K562 (cell line): ENCODE measurements around the gene ID1. TPM values are rescaled to one million over a fixed set of nuclear protein-coding genes. Genes with fewer than 3 reads are reported as not detected.

Source experiments
- ARID2 ChIP-seq: fragments of 450-650 bp; IDR thresholded peaks from 2 replicates; pipeline ENCODE4 v1.6.1; 2017; ENCODE audit warnings: antibody characterized with exemption, mild to moderate bottlenecking
- ERF ChIP-seq: fragments of 450-650 bp; formaldehyde crosslinking; IDR thresholded peaks from 2 replicates; pipeline ENCODE4 v1.4.0; 2020; ENCODE audit warnings: mild to moderate bottlenecking, mixed read lengths
- GABPA ChIP-seq: fragments of 200-800 bp; sonication (Bioruptor generic); conservative IDR thresholded peaks from 2 replicates; pipeline ENCODE4 v1.6.1; 2016; ENCODE audit warnings: low read depth, missing genetic modification characterization, missing compliant biosample characterization
- KDM5B ChIP-seq: fragments of 200-600 bp; sonication (generic); IDR thresholded peaks from 2 replicates; pipeline ENCODE4 v1.6.1; 2012; ENCODE audit warnings: low read depth, mild to moderate bottlenecking, moderate library complexity, low read length, control low read depth, inconsistent platforms; ENCODE audit not compliant: insufficient replicate concordance
- MIER1 ChIP-seq: fragments of 450-650 bp; IDR thresholded peaks from 2 replicates; pipeline ENCODE4 v1.6.1; 2016; ENCODE audit warnings: antibody characterized with exemption, mild to moderate bottlenecking, low read depth
- NCOA4 ChIP-seq: fragments of 450-650 bp; IDR thresholded peaks from 2 replicates; pipeline ENCODE4 v1.6.1; 2018; ENCODE audit warnings: mild to moderate bottlenecking; ENCODE audit not compliant: partially characterized antibody
- NR4A1 ChIP-seq, 2 experiments: fragments of 250-450 bp in 1 of 2; fragments of 450-650 bp in 1 of 2; sonication (Bioruptor Pico) in 1 of 2; IDR thresholded peaks; 2 replicates each; pipeline versions ENCODE4 v1.4.0 to v1.6.1; 2016 to 2020; ENCODE audit warnings: mild to moderate bottlenecking in 2 of 2, missing compliant biosample characterization in 1 of 2, missing genetic modification characterization in 1 of 2, moderate library complexity in 1 of 2
- SRSF9 ChIP-seq: fragments of 200-400 bp; formaldehyde crosslinking; IDR thresholded peaks from 2 replicates; pipeline ENCODE4 v1.6.1; 2017; ENCODE audit warnings: low read depth, low read length, borderline replicate concordance
- YBX1 ChIP-seq: fragments of 450-650 bp; IDR thresholded peaks from 2 replicates; pipeline ENCODE4 v1.7.1; 2016; ENCODE audit warnings: mild to moderate bottlenecking
- ZEB2 ChIP-seq: fragments of 450-650 bp; IDR thresholded peaks from 2 replicates; pipeline ENCODE4 v1.6.1; 2016
- ZFPM2 ChIP-seq: fragments of 250-450 bp; sonication (Bioruptor Pico); IDR thresholded peaks from 2 replicates; pipeline ENCODE4 v1.5.1; 2022; ENCODE audit warnings: mild to moderate bottlenecking
- ZNF140 ChIP-seq: fragments of 250-450 bp; sonication (Bioruptor Pico); IDR thresholded peaks from 2 replicates; pipeline ENCODE4 v1.8.0; 2021; ENCODE audit warnings: moderate library complexity, mild to moderate bottlenecking, inconsistent platforms
- ZNF232 ChIP-seq: sonication (generic); formaldehyde crosslinking; IDR thresholded peaks from 2 replicates; pipeline ENCODE4 v1.8.0; 2022; ENCODE audit warnings: mild to moderate bottlenecking, missing genetic modification reagents
- ZNF785 ChIP-seq: fragments of 250-450 bp; sonication (Bioruptor Pico); IDR thresholded peaks from 2 replicates; pipeline ENCODE4 v1.4.0; 2020; ENCODE audit warnings: mild to moderate bottlenecking
- polyA plus RNA-seq, 8 experiments: library from polyadenylated mRNA; depleted of rRNA in 4 of 8; stranded (reverse) in 5 of 8; unstranded in 3 of 8; fragments of >200 nt; fragmentation: Nextera tagmentation in 2 of 8; fragmentation: Illumina TruSeq in 1 of 8; extraction: Ambion mirVana in 2 of 8; extraction: Trizol in 1 of 8; gene quantifications; 2 replicates each; pipeline versions ENCODE4 v1.2.1 to v1.2.3, GENCODE V29; 2011 to 2014; ENCODE audit warnings: inconsistent platforms in 1 of 8, missing spikeins in 1 of 8
- total RNA-seq, 7 experiments: library from RNA; depleted of rRNA in 6 of 7; stranded (reverse); fragments of >200 nt in 6 of 7; fragmentation: Illumina TruSeq in 2 of 7; extraction: Trizol in 2 of 7; gene quantifications; 2 replicates each; pipeline versions ENCODE4 v1.2.1 to v1.2.3, GENCODE V29; 2011 to 2021; ENCODE audit warnings: low replicate concordance in 1 of 7
- TF ChIP-seq, protein P1 (sequence below): fragments of 450-650 bp; formaldehyde crosslinking; IDR thresholded peaks from 2 replicates; pipeline ENCODE4 v1.4.0; 2020; ENCODE audit warnings: mild to moderate bottlenecking, moderate library complexity
- TF ChIP-seq, protein P2 (sequence below), 2 experiments: fragments of 450-650 bp; IDR thresholded peaks; 2 replicates each; pipeline ENCODE4 v1.6.1; 2016
- TF ChIP-seq, protein P3 (sequence below): fragments of 450-650 bp; conservative IDR thresholded peaks from 2 replicates; pipeline ENCODE4 v1.6.1; 2016; ENCODE audit warnings: missing genetic modification characterization, low read depth, mild to moderate bottlenecking, missing compliant biosample characterization, moderate library complexity
- TF ChIP-seq, protein P4 (sequence below): fragments of 250-450 bp; sonication (Bioruptor Pico); IDR thresholded peaks from 2 replicates; pipeline ENCODE4 v1.8.0; 2021; ENCODE audit warnings: mild to moderate bottlenecking, moderate library complexity
- TF ChIP-seq, protein P5 (sequence below): sonication (generic); formaldehyde crosslinking; IDR thresholded peaks from 2 replicates; pipeline ENCODE4 v1.8.0; 2022; ENCODE audit warnings: missing genetic modification reagents, mild to moderate bottlenecking, moderate library complexity, borderline replicate concordance

Gene ID1
- total and polyA plus RNA-seq, 9 of the 15 experiments (the other 6 are each of a cell fraction or from before 2014, with no cell fraction given): 1.4 to 358 (median 65.0) TPM

DNA sequence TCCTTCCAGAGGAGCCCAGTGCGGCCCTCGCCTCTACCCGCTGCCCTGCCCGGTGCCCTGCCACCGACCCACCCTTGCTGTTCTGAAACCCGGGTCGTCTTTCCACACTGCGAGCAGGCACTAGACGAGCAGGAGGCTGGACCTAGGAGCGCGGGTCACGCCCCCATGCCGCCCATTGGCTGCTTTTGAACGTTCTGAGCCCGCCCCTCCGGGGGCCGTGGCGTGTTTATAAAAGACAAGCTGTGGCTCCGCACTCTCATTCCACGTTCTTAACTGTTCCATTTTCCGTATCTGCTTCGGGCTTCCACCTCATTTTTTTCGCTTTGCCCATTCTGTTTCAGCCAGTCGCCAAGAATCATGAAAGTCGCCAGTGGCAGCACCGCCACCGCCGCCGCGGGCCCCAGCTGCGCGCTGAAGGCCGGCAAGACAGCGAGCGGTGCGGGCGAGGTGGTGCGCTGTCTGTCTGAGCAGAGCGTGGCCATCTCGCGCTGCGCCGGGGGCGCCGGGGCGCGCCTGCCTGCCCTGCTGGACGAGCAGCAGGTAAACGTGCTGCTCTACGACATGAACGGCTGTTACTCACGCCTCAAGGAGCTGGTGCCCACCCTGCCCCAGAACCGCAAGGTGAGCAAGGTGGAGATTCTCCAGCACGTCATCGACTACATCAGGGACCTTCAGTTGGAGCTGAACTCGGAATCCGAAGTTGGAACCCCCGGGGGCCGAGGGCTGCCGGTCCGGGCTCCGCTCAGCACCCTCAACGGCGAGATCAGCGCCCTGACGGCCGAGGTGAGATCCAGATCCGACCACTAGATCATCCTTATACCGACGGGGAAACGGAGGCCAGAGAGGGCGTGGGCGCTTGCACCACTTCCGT lies at the start of gene ID1 (continued):
- TF ChIP-seq, protein P1, sequence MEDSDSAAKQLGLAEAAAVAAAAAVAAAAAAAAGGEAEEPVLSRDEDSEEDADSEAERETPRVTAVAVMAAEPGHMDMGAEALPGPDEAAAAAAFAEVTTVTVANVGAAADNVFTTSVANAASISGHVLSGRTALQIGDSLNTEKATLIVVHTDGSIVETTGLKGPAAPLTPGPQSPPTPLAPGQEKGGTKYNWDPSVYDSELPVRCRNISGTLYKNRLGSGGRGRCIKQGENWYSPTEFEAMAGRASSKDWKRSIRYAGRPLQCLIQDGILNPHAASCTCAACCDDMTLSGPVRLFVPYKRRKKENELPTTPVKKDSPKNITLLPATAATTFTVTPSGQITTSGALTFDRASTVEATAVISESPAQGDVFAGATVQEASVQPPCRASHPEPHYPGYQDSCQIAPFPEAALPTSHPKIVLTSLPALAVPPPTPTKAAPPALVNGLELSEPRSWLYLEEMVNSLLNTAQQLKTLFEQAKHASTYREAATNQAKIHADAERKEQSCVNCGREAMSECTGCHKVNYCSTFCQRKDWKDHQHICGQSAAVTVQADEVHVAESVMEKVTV (CRISPR knock-in tag): no peak; the same call in 1 of the 2 replicates
- no peak for TF ChIP-seq YBX1
- TF ChIP-seq SRSF9: no peak
- TF ChIP-seq, protein P2, sequence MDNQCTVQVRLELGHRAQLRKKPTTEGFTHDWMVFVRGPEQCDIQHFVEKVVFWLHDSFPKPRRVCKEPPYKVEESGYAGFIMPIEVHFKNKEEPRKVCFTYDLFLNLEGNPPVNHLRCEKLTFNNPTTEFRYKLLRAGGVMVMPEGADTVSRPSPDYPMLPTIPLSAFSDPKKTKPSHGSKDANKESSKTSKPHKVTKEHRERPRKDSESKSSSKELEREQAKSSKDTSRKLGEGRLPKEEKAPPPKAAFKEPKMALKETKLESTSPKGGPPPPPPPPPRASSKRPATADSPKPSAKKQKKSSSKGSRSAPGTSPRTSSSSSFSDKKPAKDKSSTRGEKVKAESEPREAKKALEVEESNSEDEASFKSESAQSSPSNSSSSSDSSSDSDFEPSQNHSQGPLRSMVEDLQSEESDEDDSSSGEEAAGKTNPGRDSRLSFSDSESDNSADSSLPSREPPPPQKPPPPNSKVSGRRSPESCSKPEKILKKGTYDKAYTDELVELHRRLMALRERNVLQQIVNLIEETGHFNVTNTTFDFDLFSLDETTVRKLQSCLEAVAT (IDR thresholded peaks at IDR 0.05): peak; percentile 93 to 95; a peak in 3 of 4 replicates
- peak; percentile 46; the same call in 1 of the 2 replicates for TF ChIP-seq ZEB2
- TF ChIP-seq ZFPM2 (CRISPR knock-in tag): no peak
- no peak for TF ChIP-seq NCOA4
- TF ChIP-seq, protein P3, sequence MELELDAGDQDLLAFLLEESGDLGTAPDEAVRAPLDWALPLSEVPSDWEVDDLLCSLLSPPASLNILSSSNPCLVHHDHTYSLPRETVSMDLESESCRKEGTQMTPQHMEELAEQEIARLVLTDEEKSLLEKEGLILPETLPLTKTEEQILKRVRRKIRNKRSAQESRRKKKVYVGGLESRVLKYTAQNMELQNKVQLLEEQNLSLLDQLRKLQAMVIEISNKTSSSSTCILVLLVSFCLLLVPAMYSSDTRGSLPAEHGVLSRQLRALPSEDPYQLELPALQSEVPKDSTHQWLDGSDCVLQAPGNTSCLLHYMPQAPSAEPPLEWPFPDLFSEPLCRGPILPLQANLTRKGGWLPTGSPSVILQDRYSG (tag): no peak
- TF ChIP-seq ZNF232 (CRISPR knock-in tag): no peak
- TF ChIP-seq ARID2: no peak
- TF ChIP-seq ERF (CRISPR knock-in tag): no peak
- TF ChIP-seq ZNF140 (CRISPR knock-in tag): no peak
- TF ChIP-seq NR4A1 (CRISPR knock-in tag; IDR thresholded peaks at IDR 0.05): no peak; the same call in 1 of the 2 replicates
- TF ChIP-seq NR4A1 (tag; IDR thresholded peaks at IDR 0.05): peak; percentile 45; the same call in 1 of the 2 replicates
- peak; percentile 100 for TF ChIP-seq KDM5B
- TF ChIP-seq MIER1: no peak
- TF ChIP-seq, protein P4, sequence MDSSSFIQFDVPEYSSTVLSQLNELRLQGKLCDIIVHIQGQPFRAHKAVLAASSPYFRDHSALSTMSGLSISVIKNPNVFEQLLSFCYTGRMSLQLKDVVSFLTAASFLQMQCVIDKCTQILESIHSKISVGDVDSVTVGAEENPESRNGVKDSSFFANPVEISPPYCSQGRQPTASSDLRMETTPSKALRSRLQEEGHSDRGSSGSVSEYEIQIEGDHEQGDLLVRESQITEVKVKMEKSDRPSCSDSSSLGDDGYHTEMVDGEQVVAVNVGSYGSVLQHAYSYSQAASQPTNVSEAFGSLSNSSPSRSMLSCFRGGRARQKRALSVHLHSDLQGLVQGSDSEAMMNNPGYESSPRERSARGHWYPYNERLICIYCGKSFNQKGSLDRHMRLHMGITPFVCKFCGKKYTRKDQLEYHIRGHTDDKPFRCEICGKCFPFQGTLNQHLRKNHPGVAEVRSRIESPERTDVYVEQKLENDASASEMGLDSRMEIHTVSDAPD (CRISPR knock-in tag): no peak
- TF ChIP-seq ZNF785 (CRISPR knock-in tag): no peak
- no peak for TF ChIP-seq GABPA
- TF ChIP-seq, protein P5, sequence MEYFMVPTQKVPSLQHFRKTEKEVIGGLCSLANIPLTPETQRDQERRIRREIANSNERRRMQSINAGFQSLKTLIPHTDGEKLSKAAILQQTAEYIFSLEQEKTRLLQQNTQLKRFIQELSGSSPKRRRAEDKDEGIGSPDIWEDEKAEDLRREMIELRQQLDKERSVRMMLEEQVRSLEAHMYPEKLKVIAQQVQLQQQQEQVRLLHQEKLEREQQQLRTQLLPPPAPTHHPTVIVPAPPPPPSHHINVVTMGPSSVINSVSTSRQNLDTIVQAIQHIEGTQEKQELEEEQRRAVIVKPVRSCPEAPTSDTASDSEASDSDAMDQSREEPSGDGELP: peak; percentile 83
